Measurements from ENCODE around the gene KLHDC4. TPM values are rescaled to one million over a fixed set of nuclear protein-coding genes. Genes with fewer than 3 reads are reported as not detected.

The KLHDC4 gene
- total RNA-seq, 1 experiment from 2014 or later, result 50.7 TPM

DNA sequence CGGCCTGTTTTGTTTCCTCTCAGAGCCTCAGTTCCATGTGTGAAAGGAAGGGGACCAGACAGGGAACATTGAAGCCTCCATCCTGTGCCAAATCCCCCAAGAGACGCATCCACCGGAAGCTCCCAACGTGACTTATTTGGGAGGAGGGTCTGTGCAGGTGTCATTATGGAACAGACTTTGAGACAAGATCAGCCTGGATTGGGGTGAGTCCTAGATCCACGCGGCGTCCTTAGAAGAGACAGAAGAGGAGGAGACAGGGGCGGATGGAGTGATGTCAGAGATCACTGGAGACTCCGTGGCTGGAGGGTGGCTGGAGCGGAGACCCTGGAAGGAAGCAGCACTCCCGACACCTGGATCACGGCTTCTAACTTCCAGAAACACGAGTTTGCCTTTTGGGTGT lies 80.0 kb downstream of the KLHDC4 start:
- TF ChIP-seq SIN3A (IDR thresholded peaks at IDR 0.05; ENCODE audit: borderline replicate concordance, insufficient read depth, low read depth, low read length), result no peak
- BruUV-seq (replicated peaks), result no TSS peak
- ATAC-seq, result no peak

GRCh38 chr16:87685405-87685755 lies 80.4 kb downstream of the KLHDC4 start:
- in situ Hi-C loops (cut with HindIII; ENCODE audit: low pct_unique_long_range_greater_than_20kb, low sequenced_read_pairs) (no loop called here), intact Hi-C loops (cut with micrococcal nuclease; ENCODE audit: unreplicated experiment) (no loop called here)
- no peak overlapping the region for H3K4me3 ChIP-seq (ENCODE audit: low read depth in 2 of 2, low read length in 2 of 2)
- no peaks in the 10 kb centered on the region for H3K36me3 ChIP-seq (ENCODE audit: control insufficient read depth, insufficient read depth, low read length)
- TF ChIP-seq REST (IDR thresholded peaks at IDR 0.05; ENCODE audit: insufficient read depth in 1 of 2, low read depth in 2 of 2, low read length in 1 of 2), result no peak
- DNase-seq (ENCODE audit: low read depth, low spot score) (no peak), ATAC-seq (no peak)
- H3K4me1 ChIP-seq (ENCODE audit: control insufficient read depth, insufficient read depth, low read length), result no peaks in the 10 kb centered on the region
- no peaks in the 10 kb centered on the region for H3K9me3 ChIP-seq (ENCODE audit: control insufficient read depth, insufficient read depth, low read depth, low read length)
- no TSS peak for BruUV-seq (replicated peaks)
- no peak overlapping the region for H3K27ac ChIP-seq (ENCODE audit: low read length)
- no peaks in the 10 kb centered on the region for H3K27me3 ChIP-seq (ENCODE audit: control insufficient read depth, insufficient read depth, low read length)
- CTCF ChIA-PET, result no interaction called here
- POLR2A ChIA-PET, result no interaction called here

More for the DNA sequence above, 80.0 kb downstream of the KLHDC4 start:
- no peaks in the 10 kb centered on the region for H3K9me3 ChIP-seq (ENCODE audit: control insufficient read depth, insufficient read depth, low read depth, low read length)
- no peak for DNase-seq (ENCODE audit: low read depth, low spot score)
- H3K4me3 ChIP-seq (ENCODE audit: low read depth in 2 of 2, low read length in 2 of 2), result no peak overlapping the region
- H3K4me1 ChIP-seq (ENCODE audit: control insufficient read depth, insufficient read depth, low read length), result no peaks in the 10 kb centered on the region
- CTCF ChIA-PET, result no interaction called here
- H3K27me3 ChIP-seq (ENCODE audit: control insufficient read depth, insufficient read depth, low read length), result no peaks in the 10 kb centered on the region
- in situ Hi-C loops (cut with HindIII; ENCODE audit: low pct_unique_long_range_greater_than_20kb, low sequenced_read_pairs), result no loop called here
- intact Hi-C loops (cut with micrococcal nuclease; ENCODE audit: unreplicated experiment), result no loop called here
- H3K27ac ChIP-seq (ENCODE audit: low read length), result no peak overlapping the region
- POLR2A ChIA-PET, result no interaction called here
- H3K36me3 ChIP-seq (ENCODE audit: control insufficient read depth, insufficient read depth, low read length), result no peaks in the 10 kb centered on the region

DNA sequence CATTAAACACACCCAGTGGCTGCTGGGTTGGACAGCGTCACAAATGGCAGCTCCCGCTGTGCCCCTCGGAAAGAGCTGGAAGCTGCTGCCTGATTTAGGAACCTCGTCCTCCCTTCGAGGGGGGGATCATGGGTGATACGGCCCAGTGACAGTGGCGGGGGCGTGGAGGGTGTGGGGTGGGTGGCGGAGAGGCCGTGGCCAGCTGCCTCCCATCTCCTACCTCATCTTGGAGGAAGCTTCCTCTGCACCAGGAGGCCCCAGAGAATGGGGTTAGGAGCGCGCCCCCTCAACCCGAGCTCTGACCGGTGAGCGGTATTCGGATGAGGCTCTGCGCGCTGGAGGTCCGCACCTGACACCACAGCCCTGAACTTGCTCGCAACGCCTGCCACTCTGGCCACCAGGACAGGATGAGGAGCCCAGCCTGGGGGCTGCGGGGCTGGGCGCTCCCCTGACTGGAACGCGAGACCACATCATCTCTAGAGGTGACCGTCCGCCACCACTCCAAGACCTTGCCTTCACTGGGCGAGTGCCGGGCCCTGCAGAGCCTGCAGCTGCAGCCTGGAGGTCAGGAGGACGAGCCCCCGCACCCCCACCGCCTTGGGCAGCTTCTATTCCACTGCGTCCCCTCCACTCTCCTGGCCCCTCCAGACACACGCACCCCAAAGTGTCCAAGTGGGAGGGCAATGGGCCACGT lies 80.9 kb downstream of the KLHDC4 start:
- no peak for TF ChIP-seq POLR2AphosphoS5 (IDR thresholded peaks at IDR 0.05; ENCODE audit: low read depth, low read length)
- TF ChIP-seq, protein P1, sequence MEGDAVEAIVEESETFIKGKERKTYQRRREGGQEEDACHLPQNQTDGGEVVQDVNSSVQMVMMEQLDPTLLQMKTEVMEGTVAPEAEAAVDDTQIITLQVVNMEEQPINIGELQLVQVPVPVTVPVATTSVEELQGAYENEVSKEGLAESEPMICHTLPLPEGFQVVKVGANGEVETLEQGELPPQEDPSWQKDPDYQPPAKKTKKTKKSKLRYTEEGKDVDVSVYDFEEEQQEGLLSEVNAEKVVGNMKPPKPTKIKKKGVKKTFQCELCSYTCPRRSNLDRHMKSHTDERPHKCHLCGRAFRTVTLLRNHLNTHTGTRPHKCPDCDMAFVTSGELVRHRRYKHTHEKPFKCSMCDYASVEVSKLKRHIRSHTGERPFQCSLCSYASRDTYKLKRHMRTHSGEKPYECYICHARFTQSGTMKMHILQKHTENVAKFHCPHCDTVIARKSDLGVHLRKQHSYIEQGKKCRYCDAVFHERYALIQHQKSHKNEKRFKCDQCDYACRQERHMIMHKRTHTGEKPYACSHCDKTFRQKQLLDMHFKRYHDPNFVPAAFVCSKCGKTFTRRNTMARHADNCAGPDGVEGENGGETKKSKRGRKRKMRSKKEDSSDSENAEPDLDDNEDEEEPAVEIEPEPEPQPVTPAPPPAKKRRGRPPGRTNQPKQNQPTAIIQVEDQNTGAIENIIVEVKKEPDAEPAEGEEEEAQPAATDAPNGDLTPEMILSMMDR (IDR thresholded peaks at IDR 0.05), result no peak
- TF ChIP-seq REST (IDR thresholded peaks at IDR 0.05; ENCODE audit: insufficient read depth in 1 of 2, low read depth in 2 of 2, low read length in 1 of 2), result no peak
- TF ChIP-seq TCF7L2 (IDR thresholded peaks at IDR 0.05; ENCODE audit: low read depth, low read length), result no peak
- no peak for TF ChIP-seq SIN3A (IDR thresholded peaks at IDR 0.05; ENCODE audit: borderline replicate concordance, insufficient read depth, low read depth, low read length)
- ATAC-seq (no peak), DNase-seq (ENCODE audit: low read depth, low spot score) (no peak)
- in situ Hi-C loops (cut with HindIII; ENCODE audit: low pct_unique_long_range_greater_than_20kb, low sequenced_read_pairs) (no loop called here), intact Hi-C loops (cut with micrococcal nuclease; ENCODE audit: unreplicated experiment) (no loop called here)
- H3K9me3 ChIP-seq (ENCODE audit: control insufficient read depth, insufficient read depth, low read depth, low read length), result no peaks in the 10 kb centered on the region
- no peaks in the 10 kb centered on the region for H3K27me3 ChIP-seq (ENCODE audit: control insufficient read depth, insufficient read depth, low read length)
- ChIA-PET POLR2A (no interaction called here), CTCF (no interaction called here)
- H3K27ac ChIP-seq (ENCODE audit: low read length), result no peak overlapping the region
- no TSS peak for BruUV-seq (replicated peaks)
- H3K36me3 ChIP-seq (ENCODE audit: control insufficient read depth, insufficient read depth, low read length), result no peaks in the 10 kb centered on the region
- no peaks in the 10 kb centered on the region for H3K4me1 ChIP-seq (ENCODE audit: control insufficient read depth, insufficient read depth, low read length)
- no peak overlapping the region for H3K4me3 ChIP-seq (ENCODE audit: low read depth in 2 of 2, low read length in 2 of 2)
